ENCODE results near the gene ADK.

DNA sequence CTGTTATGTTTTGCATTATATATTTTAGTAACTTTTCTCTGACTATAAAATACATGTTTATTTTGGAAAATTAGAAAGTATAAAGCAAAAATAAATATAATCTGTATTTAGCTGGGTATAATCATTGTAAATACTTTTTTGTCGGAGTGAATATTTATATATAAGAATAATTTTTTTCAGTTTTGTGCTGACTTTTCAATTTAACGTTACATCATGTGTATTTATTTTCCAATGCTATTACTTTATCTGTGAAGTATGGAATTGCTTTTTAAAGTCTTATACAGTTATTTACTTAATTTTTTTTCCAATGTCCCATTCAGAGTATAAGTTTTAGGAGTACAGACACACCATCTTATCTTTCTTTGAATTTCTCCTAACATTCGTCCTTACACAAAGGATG, 15.6 kb upstream of the ADK start:
- TF ChIP-seq POLR2AphosphoS5 (IDR thresholded peaks at IDR 0.05; ENCODE audit: low read depth) (no peak), EZH2 (IDR thresholded peaks at IDR 0.05; ENCODE audit: low read depth, unreplicated experiment) (no peak), EZH2phosphoT487 (IDR thresholded peaks at IDR 0.05; ENCODE audit: unreplicated experiment) (no peak), STAT1 (IDR thresholded peaks at IDR 0.05; ENCODE audit: unreplicated experiment) (no peak)
- TF ChIP-seq, protein P1, sequence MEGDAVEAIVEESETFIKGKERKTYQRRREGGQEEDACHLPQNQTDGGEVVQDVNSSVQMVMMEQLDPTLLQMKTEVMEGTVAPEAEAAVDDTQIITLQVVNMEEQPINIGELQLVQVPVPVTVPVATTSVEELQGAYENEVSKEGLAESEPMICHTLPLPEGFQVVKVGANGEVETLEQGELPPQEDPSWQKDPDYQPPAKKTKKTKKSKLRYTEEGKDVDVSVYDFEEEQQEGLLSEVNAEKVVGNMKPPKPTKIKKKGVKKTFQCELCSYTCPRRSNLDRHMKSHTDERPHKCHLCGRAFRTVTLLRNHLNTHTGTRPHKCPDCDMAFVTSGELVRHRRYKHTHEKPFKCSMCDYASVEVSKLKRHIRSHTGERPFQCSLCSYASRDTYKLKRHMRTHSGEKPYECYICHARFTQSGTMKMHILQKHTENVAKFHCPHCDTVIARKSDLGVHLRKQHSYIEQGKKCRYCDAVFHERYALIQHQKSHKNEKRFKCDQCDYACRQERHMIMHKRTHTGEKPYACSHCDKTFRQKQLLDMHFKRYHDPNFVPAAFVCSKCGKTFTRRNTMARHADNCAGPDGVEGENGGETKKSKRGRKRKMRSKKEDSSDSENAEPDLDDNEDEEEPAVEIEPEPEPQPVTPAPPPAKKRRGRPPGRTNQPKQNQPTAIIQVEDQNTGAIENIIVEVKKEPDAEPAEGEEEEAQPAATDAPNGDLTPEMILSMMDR (conservative IDR thresholded peaks at IDR 0.05; ENCODE audit: low read depth in 2 of 2), result no peak
- TF ChIP-seq, protein P2, sequence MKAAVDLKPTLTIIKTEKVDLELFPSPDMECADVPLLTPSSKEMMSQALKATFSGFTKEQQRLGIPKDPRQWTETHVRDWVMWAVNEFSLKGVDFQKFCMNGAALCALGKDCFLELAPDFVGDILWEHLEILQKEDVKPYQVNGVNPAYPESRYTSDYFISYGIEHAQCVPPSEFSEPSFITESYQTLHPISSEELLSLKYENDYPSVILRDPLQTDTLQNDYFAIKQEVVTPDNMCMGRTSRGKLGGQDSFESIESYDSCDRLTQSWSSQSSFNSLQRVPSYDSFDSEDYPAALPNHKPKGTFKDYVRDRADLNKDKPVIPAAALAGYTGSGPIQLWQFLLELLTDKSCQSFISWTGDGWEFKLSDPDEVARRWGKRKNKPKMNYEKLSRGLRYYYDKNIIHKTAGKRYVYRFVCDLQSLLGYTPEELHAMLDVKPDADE (IDR thresholded peaks at IDR 0.05), result no peak
- TF ChIP-seq, protein P3, sequence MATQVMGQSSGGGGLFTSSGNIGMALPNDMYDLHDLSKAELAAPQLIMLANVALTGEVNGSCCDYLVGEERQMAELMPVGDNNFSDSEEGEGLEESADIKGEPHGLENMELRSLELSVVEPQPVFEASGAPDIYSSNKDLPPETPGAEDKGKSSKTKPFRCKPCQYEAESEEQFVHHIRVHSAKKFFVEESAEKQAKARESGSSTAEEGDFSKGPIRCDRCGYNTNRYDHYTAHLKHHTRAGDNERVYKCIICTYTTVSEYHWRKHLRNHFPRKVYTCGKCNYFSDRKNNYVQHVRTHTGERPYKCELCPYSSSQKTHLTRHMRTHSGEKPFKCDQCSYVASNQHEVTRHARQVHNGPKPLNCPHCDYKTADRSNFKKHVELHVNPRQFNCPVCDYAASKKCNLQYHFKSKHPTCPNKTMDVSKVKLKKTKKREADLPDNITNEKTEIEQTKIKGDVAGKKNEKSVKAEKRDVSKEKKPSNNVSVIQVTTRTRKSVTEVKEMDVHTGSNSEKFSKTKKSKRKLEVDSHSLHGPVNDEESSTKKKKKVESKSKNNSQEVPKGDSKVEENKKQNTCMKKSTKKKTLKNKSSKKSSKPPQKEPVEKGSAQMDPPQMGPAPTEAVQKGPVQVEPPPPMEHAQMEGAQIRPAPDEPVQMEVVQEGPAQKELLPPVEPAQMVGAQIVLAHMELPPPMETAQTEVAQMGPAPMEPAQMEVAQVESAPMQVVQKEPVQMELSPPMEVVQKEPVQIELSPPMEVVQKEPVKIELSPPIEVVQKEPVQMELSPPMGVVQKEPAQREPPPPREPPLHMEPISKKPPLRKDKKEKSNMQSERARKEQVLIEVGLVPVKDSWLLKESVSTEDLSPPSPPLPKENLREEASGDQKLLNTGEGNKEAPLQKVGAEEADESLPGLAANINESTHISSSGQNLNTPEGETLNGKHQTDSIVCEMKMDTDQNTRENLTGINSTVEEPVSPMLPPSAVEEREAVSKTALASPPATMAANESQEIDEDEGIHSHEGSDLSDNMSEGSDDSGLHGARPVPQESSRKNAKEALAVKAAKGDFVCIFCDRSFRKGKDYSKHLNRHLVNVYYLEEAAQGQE (IDR thresholded peaks at IDR 0.05; ENCODE audit: unreplicated experiment), result no peak
- TF ChIP-seq, protein P4, sequence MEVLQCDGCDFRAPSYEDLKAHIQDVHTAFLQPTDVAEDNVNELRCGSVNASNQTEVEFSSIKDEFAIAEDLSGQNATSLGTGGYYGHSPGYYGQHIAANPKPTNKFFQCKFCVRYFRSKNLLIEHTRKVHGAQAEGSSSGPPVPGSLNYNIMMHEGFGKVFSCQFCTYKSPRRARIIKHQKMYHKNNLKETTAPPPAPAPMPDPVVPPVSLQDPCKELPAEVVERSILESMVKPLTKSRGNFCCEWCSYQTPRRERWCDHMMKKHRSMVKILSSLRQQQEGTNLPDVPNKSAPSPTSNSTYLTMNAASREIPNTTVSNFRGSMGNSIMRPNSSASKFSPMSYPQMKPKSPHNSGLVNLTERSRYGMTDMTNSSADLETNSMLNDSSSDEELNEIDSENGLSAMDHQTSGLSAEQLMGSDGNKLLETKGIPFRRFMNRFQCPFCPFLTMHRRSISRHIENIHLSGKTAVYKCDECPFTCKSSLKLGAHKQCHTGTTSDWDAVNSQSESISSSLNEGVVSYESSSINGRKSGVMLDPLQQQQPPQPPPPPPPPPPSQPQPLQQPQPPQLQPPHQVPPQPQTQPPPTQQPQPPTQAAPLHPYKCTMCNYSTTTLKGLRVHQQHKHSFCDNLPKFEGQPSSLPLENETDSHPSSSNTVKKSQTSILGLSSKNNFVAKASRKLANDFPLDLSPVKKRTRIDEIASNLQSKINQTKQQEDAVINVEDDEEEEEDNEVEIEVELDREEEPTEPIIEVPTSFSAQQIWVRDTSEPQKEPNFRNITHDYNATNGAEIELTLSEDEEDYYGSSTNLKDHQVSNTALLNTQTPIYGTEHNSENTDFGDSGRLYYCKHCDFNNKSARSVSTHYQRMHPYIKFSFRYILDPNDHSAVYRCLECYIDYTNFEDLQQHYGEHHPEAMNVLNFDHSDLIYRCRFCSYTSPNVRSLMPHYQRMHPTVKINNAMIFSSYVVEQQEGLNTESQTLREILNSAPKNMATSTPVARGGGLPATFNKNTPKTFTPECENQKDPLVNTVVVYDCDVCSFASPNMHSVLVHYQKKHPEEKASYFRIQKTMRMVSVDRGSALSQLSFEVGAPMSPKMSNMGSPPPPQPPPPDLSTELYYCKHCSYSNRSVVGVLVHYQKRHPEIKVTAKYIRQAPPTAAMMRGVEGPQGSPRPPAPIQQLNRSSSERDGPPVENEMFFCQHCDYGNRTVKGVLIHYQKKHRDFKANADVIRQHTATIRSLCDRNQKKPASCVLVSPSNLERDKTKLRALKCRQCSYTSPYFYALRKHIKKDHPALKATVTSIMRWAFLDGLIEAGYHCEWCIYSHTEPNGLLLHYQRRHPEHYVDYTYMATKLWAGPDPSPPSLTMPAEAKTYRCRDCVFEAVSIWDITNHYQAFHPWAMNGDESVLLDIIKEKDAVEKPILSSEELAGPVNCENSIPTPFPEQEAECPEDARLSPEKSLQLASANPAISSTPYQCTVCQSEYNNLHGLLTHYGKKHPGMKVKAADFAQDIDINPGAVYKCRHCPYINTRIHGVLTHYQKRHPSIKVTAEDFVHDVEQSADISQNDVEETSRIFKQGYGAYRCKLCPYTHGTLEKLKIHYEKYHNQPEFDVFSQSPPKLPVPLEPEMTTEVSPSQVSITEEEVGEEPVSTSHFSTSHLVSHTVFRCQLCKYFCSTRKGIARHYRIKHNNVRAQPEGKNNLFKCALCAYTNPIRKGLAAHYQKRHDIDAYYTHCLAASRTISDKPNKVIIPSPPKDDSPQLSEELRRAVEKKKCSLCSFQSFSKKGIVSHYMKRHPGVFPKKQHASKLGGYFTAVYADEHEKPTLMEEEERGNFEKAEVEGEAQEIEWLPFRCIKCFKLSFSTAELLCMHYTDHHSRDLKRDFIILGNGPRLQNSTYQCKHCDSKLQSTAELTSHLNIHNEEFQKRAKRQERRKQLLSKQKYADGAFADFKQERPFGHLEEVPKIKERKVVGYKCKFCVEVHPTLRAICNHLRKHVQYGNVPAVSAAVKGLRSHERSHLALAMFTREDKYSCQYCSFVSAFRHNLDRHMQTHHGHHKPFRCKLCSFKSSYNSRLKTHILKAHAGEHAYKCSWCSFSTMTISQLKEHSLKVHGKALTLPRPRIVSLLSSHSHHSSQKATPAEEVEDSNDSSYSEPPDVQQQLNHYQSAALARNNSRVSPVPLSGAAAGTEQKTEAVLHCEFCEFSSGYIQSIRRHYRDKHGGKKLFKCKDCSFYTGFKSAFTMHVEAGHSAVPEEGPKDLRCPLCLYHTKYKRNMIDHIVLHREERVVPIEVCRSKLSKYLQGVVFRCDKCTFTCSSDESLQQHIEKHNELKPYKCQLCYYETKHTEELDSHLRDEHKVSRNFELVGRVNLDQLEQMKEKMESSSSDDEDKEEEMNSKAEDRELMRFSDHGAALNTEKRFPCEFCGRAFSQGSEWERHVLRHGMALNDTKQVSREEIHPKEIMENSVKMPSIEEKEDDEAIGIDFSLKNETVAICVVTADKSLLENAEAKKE (CRISPR knock-in tag; IDR thresholded peaks at IDR 0.05), result no peak
